Measurements from ENCODE around the gene CMTM6.
"Not testable (repeated sequence)": the region's sequence is repeated elsewhere in the genome, so short reads cannot be mapped to it uniquely, and the experiment has no call there.

The CMTM6 gene, protein sequence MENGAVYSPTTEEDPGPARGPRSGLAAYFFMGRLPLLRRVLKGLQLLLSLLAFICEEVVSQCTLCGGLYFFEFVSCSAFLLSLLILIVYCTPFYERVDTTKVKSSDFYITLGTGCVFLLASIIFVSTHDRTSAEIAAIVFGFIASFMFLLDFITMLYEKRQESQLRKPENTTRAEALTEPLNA

DNA sequence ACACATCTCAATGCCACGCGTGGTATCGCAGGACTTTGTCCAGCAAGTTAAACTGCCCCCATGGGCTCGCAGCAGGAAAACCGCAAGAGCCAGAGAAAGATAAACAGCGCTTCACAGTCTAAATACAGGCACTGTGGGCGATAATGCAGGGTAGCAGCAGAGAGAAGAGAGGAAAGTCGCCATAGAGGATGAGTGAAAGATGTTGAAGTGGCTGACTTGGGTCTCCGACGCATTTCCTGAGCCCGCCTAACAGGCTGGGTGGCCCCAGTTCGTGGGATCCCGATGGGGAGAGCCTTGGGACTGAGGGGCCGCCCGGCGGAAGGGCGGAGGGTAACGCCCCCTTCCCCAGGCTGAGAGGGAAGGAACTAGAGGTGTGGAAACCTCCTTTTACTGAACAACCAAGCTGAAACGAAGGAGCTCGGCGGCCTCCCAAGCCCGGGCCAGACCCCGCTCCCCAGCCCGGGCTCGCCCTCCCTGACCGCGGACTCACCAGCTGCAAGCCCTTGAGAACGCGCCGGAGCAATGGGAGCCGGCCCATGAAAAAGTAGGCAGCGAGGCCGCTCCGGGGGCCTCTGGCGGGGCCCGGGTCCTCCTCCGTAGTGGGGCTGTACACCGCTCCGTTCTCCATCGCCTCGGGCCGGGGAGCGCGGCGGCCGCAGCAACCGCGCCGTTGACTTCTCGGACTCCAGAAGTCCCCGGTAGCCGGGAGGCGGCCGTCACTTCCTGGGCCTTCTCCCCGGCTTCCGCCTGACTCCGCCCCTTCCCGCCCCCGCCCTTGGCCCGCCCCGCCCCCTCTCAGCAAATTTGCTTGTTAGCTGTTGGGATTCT is at the start of gene CMTM6:
Gene CMTM6 (minus strand): TSS at position 735 of the 828 bp plus-strand sequence. CDS start 107 bp downstream, at position 628.
- DNase-seq: peak; percentile 69

DNA sequence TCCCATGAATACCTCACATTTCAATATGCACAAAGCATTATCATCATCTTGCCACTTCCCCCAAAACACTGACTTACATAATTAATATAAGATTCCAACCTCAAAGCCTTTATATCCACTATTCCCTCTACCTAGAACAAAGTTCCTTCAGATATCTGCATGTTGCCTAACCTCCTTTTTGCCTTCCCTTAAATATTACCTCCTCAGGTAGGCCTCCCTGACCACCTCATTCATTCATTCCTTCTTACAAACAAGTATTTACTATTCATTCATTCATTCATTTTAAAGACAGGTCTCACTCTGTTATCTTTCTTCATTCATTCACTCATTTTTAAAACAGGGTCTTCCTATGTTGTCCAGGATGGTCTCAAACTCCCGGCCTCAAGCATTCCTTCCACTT is 49.4 kb upstream of the CMTM6 start:
- no peak for DNase-seq

DNA sequence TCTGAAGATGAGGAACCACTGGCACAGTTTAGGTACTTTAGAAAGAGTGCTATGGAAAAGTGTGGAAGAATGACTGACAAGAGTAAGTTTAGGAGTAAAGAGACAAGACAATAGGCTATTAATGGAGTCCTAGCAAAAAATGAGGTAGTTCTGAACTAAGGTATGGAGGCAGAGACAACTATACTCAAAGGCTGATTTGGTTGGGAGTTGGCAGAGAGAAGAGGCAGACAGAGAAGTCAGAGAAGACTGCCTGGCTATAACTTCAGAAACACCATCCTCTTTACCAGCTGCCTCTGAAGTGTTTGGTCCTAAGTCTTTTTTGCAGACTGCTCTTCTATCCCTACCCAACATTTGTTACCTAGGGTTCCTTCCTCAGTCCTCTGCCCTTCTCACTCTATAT is 48.8 kb upstream of the CMTM6 start:
- no peak for DNase-seq

DNA sequence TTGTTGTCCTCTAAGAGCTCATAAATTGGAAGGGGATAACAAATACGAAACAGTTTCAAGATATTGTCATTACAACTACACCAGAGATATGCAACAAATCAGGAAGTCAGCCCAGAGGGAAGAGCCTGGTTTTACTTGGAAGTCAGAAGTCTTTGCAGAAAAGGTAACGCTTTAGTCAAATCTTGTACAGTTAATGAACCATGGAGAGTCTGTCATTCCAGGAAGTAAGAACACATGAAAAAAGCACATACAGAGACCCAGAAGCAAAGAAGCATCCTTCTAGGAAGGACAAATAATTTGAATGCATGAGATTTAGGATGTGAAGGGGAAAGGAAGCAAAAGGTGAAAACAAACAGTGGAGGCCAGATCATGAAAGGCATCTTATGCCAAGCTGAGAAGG is 48.4 kb upstream of the CMTM6 start:
- DNase-seq: no peak

DNA sequence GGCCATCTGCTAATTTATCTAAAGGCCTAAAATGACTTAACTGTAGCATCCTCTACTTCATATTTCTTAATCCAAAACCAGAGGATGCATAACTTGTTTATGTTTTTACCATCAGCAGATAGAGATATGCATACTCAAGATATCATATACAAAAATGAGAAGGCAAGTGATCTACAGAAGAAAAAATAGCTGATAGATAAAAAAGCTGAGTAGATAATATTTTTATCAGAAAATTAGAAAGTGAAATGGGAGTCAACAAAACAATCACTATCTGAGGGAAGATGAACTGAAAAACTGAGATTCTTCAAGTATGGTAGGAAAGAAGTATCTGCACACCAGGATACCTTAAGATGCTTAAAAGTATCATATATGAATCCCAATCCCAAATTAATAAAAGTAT is 42.7 kb upstream of the CMTM6 start:
- DNase-seq: no peak

DNA sequence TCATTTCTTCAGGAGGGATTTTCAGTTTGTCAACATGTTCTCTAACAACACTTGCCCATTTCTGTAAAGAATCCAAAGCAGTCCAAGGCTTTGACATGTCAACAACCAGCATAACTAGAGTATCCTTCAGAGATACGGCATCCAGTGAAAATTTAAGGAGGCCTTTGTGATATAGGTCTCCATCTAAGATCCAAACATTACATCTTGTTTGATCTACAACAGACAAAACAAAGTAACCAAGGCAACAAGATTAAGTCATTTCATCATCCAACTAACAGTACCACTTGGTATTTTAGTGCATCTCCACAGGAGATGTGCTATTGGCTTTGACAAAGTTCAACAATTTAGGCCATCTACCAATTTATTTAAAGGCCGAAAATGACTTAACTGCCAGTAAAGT is 42.2 kb upstream of the CMTM6 start:
- DNase-seq: no peak

DNA sequence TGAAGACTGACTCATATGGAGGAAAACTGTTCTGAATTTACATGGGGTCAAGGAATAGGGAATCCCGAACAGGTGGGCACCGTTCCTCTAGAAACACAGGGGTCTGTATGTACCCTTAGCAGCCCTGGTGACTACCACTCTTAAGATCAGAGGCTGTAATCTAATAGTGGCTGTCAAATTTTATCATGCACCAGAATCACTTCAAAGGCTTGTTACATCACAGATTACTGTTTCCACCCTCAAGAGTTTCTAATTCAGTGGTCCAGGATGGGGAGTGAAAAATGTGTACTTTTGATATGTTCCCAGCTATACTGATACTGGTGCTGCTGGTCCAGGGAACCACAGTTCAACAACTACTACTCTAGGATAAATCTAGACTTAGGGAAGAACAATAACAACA is 40.2 kb upstream of the CMTM6 start:
- DNase-seq: no peak

DNA sequence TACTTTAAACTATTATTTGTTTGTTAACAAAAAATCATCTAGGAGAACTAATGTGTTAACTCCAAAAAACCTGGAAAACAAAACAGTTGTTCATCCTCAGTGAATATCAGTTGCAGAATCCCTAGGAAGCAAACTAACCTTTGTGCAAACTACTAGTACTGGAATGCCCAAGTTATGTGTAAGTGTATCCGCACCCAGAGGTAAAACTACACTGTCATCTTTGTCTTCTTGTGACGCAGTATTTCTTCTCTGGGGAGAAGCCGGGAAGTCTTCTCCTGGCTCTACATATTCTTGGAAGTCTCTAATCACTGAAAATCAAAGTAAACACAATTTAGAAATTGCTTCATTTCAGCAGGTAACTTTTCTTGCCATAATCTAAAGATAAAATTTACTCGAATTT is 38.2 kb upstream of the CMTM6 start:
- DNase-seq: no peak

DNA sequence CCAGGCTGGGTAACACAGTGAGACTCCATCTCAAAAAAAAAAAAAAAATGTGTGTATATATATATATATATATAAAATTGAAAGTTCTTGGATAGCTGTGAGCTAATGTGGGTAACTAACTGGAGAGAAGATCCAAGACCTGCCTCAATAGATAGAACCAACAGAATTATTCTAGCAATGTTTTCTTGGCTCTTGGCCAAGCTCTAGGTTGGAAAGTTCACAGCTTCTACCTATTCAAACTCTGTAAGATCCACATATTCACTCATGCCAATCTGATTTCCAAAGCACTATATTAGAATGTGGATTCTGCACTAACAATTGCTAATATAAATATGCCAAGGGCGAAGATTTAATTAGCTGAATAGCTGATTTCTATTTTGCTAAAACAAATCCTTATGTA is 29.8 kb upstream of the CMTM6 start:
- DNase-seq: no peak

DNA sequence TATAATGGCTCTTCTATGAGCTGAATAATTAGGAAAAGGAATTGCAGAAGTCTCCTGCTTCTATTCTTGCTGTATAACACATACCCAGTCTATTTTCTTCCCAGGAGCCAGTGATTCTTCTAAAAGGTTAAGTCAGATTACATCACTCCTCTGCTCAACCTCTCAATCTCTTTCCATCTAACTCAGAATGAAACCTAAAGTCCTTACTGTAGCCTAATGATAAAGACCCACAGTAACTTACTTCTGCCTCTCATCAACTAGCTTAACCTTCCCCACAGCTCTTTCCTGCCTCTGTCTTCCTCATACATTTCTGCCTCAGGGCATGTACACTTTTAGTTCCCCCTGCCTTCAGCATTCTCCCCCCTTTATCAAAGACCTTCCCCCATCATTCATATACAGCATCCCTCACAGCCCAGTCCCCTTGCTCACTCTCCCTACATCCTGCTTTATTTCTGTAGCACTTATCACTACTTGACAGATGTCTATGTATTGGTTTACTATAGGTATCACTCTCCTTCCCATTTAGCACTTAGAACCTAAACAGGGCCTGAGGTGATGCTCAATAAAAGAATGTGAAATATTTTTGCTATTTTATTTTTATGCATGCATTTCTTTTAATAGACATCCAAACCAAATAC is 28.5 kb upstream of the CMTM6 start:
- no peak for DNase-seq

DNA sequence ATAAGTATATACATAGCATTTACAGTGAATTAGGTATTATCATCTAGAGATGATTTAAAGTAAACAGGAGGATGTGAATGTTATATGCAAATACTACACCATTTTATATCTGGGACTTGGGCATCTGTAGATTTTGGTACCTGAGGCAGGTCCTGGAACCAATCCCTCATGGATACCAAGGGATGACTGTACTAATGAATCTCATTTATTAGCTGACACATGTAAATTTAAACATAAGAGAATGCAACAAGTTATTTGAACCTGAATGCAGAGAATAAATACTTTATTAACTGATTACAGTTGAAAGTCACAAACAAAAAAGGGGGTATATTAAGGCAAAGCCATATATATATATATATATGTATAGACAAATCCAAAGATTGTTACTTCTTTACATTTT is 23.1 kb upstream of the CMTM6 start:
- no peak for DNase-seq

DNA sequence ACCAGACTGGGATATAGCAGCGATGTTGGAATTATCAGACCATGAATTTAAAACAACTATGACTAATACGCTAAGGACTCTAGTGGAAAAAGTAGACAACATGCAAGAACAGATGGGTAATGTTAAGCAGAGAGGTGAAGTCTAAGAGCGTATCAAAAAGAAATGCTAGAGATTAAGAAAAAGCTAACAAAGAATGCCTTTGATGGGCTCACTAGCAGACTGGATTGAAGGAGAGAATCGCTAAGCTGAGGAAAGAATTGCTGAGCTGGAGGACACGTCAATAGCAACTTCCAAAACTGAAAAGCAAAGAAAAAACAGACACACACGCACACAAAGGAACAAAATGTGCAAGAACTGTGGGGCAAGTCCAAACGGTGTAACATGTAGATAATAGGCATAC is 20.0 kb upstream of the CMTM6 start:
- DNase-seq: no peak

DNA sequence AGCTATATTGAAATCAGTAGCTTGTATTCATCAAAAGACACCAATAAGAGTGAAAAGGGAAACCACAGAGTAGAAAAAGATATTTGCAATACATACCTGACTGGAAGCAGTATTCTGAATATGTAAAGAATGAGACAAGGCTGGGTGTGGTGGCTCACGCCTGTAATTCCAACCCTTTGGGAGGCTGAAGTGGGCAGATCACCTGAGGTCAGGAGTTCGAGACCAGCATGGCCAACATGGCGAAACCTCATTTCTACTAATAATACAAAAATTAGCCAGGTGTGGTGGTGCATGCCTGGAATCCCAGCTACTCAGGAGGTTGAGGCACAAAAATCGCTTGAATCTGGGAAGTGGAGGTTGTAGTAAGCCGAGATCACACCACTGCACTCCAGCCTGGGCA is 16.3 kb upstream of the CMTM6 start:
- not testable (repeated sequence) for DNase-seq

DNA sequence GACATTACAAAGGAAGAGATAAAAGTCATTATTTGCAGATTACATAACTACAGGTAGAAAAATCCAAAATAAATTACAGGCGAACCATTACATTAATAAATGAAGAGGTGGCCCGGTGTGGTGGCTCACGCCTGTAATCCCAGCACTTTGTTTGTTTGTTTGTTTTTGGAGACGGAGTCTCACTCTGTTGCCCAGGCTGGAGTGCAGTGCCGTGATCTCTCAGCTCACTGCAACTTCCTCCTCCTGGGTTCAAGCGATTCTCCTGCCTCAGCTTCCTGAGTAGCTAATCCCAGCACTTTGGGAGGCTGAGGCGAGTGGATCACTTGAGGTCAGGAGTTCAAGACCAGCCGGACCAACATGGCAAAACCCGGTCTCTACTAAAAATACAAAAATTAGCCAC is 14.1 kb upstream of the CMTM6 start:
- DNase-seq: not testable (repeated sequence)

DNA sequence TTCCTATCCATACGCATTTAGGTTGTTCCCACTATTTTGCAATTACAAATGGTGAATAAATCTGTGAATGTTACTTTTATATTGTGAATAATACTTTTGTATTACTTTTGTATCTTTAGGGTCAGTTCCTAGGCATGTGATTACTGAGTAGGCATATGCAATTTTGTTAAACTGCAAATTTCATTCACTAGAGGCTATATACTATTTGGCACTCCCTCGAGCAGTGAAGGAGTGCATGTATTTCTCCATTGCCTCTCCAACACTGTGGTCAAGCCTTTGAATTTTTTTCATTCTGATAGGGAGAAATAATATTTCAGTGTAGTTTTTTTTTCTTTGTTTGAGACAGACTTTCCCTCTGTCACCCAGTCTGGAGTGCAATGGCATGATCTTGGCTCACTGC is 8.4 kb upstream of the CMTM6 start:
- DNase-seq: no peak

DNA sequence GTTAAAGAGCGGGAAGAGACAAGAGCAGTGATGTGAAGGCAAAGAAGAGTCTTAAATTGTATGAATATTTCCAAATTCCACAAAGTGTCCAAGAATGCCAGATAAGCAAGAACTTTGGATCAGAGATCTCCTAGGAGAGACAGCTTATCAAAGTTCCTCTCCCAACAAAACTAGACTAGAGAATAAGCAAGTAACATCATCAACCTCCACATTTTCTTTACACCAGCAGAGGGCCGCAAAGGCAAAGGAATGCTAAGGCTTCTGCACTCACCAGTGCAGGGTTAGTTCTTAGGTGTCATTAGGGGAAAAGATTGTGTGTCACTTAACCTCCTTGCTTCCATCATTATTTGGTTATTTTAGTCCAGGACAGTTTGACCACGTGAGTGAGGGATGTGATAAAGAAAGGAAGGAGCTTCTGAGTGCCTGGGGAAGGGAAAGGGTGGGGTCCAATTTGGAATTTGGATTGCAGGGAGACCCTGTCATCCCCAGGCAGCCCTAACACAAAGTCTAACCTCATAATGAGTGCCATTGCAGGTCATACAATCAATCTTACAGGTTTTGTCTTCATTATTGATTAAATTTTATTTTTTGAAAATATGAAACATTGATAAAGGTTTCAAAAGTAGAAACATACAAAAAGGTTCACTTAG is 7.5 kb upstream of the CMTM6 start:
- DNase-seq: peak; percentile 48

DNA sequence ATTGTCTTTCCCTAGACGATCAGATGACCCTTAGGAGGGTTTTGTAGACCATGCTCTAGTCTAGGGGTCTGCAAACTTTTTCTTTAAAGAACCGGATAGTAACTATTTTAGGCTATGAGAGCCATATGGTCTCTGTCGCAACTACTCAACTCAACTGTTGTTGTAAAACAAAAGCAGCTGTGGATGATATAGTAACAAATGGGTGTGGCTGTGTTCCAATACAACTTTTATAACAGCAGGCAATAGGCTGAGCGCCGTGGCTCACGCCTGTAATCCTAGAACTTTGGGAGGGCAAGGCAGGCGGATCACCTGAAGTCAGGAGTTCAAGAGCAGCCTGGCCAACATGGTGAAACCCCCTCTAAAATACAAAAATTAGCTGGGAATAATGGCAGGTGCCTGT is 6.1 kb upstream of the CMTM6 start:
- DNase-seq: no peak

DNA sequence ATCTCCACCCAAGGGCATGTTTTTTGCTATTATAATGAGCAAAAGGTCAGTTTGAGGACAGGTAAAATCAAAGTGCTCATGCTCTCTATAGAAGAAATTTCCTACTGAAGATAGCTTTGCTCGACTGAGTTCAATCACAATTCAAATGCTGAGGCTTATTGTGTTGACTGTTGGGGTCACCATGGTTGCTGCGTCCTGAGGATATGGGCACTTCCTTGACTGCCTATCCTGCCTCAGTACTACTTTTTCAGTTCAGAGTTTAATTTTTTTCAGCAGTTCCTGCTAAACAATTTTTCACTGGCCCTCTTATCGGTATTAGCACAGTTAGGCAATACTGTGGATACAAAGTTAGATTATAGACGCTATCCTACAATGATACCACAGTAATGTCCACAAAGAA is 3.8 kb upstream of the CMTM6 start:
- DNase-seq: no peak

DNA sequence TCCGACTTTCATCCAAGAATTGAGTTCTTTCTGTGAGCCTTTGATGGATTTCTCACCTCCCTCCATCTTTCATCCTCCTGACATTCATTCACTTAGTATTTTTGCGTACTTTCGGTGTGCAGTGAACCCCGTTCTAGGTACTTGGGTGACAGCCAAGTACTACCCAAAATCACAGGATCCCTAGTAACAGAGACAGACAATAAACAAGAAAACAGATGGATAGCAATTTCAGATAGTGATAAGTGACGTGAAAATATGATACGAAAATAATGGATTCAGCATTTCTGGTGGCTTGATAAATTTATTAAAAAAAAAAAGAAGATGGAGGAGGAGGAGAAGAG is 264 bp upstream of the CMTM6 start:
- DNase-seq: no peak

DNA sequence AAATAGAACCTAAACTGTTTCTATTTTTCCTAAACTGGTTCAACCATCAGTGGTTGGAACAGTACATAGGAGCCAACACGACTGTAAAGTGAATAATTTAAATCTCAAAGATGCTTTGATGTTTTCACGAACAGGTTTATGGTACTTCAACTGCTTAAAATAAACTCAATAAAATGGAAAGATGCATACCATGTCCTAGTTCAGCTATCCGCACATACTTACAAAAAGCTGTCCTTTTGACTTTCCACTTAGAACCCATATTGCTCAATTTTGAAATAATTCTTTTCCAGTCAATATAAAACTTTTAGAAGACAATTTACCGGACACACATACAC is 902 bp downstream of the CMTM6 start:
- DNase-seq: no peak

DNA sequence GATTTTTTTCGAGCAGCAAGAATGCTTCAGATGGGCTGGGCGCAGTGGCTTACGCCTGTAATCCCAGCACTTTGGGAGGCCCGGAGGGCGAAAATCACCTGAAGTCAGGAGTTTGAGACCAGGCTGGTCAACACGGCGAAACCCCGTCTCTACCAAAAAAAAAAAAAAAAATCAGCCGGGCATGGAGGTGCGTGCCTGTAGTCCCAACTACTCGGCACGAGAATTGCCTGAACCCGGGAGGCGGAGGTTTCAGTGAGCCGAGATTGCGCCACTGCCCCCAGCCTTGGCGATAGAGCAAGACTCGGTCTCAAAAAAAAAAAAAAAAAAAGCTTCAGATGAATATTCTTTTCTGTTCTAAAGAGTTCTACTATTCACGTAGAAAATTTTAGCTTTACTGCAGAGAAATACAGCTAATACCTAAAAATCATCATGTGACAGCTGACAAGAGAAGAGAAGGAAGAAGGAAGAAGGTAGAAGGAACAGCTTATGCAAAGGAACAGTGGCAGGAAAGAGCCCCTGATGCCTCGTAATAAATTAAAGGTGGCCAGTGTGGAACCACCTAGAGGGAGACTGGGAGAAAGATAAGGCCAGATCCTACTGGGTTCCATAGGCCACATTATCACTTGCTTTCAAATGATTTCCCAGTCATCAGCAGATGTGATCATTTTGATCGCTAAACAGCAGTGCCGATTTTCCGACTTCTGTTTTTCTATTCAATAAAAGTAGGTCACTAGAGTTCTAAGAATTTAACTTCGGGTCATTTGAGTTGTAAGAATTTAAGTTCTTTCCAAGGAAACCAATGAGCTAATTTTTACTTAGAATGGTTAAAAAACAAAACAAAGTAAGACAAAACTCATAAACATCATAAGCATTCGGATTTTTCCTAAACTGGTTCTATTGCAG is 1.5 kb downstream of the CMTM6 start:
- no peak for DNase-seq

DNA sequence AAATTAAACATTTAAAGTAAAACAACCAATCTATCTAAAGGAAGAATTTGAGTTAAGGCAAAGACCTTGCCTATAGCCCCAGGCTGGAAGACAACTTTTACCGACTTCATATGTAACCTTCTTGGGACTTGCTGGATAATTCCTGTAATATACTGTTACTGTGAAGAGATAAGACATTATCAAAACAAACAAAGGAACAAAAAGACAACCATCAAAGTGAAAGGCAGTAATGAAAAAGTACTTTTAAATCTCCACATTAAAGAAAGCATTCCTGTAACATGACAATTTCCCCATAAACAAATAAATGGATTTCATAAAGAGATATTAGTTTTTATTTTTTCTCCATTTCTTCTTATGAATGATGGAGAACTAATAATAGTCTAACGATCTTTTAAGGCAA is 2.4 kb downstream of the CMTM6 start:
- no peak for DNase-seq

DNA sequence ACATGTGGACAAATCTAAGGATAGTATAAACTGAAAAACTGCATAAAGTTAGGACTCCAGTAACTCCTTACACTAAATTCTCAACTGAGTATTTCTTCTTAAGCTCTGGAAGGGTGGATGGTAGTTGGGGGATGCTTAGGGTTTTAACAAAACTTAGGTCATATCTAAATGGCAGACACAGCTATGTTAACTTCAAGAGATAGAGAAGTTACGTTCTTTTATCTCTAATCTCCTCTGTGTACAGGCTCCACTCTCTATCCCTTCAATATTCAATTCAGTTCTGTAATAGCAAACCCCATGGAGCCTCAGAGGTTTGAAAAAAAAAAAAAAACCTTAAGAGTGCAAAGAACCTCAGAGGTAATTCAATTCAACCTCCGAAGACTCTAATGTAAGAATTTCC is 3.1 kb downstream of the CMTM6 start:
- DNase-seq: no peak

Measured in NCI-H226 (cell line).